Left lung (tissue), 10 donors: ENCODE measurements around the gene PMVK. TPM values are rescaled to one million over a fixed set of nuclear protein-coding genes. Genes with fewer than 3 reads are reported as not detected.

ENCODE experiments used
- ATAC-seq: fragments of 200-7000 bp; cut with Tn5 transposase; one replicate; pipeline ENCODE4 v1.9.1; 2020; ENCODE audit warnings: moderate library complexity
- DNase-seq, 4 donors: peaks; one replicate each; pipeline ENCODE4 v3.0.0-alpha.2; 2013 to 2020
- H3K27ac ChIP-seq, 2 donors: fragments of 200-600 bp; sonication (generic) in 1 of 2; one replicate each; pipeline versions ENCODE4 v1.5.0 to v1.8.0; 2020 to 2021
- H3K27me3 ChIP-seq, 2 donors: fragments of 200-600 bp; sonication (generic) in 1 of 2; one replicate each; pipeline versions ENCODE4 v1.5.0 to v1.8.0; 2020 to 2021
- H3K36me3 ChIP-seq, 2 donors: fragments of 200-600 bp; sonication (generic) in 1 of 2; one replicate each; pipeline versions ENCODE4 v1.5.0 to v1.8.0; 2020 to 2021
- H3K4me1 ChIP-seq, 2 donors: fragments of 200-600 bp; one replicate each; pipeline ENCODE4 v1.8.0; 2021
- H3K4me3 ChIP-seq, 2 donors: fragments of 200-600 bp; sonication (generic) in 1 of 2; one replicate each; pipeline versions ENCODE4 v1.5.0 to v1.8.0; 2020 to 2021; ENCODE audit warnings: mild to moderate bottlenecking in 1 of 2
- H3K9me3 ChIP-seq, 2 donors: fragments of 200-600 bp; sonication (generic) in 1 of 2; one replicate each; pipeline versions ENCODE4 v1.5.0 to v1.8.0; 2020 to 2021
- CTCF ChIP-seq, 2 donors: fragments of 200-600 bp; sonication (generic) in 1 of 2; IDR thresholded peaks; one replicate each; pipeline versions ENCODE4 v1.5.0 to v1.8.0; 2021; ENCODE audit warnings: antibody characterized with exemption in 2 of 2
- intact Hi-C, 2 donors: fragments of 100-400 bp; cut with DNase I; formaldehyde crosslinking; loops; one replicate each; pipeline versions ENCODE4 v1.11.2 to v1.14.2; 2022
- microRNA-seq, 2 donors: library from miRNA; unstranded; fragments of <30 nt; microRNA quantifications; one replicate each; pipeline ENCODE4, GENCODE V29; 2019
- polyA plus RNA-seq, 6 donors: library from polyadenylated mRNA; unstranded; fragments of 120-200 nt; gene quantifications; one replicate each; pipeline ENCODE4 v1.2.1, GENCODE V29; 2013; ENCODE audit not compliant: insufficient read length in 6 of 6
- total RNA-seq, 2 donors: library from RNA; stranded (reverse); fragmentation: NEBNext Ultra II Directional; extraction: Animal tissue kit (Norgen Biotek cat#: 25700); gene quantifications; one replicate each; pipeline ENCODE4 v1.2.1, GENCODE V29; 2021
- donor health status: DM: no; HTN: yes; CAD: no.
- donor health status: DM: no; HTN: no; CAD: no.

Gene PMVK
- total and polyA plus RNA-seq, 8 donors: 31.7 to 44.3 (median 35.8) TPM

GRCh38 chr1:154878371-154879037, 58.0 kb downstream of the PMVK start:
- peak; percentile 80 to 92 for TF ChIP-seq CTCF (IDR thresholded peaks at IDR 0.05)
- intact Hi-C loops: loop anchor here in 1 of 2 donors (2.0 to 10.0 kb wide), 2 partner anchors 210 to 314 kb away; partner anchors contain the start of gene CHRNB2
- H3K9me3 ChIP-seq: no peaks in the 10 kb centered on the region
- H3K27me3 ChIP-seq: no peaks in the 10 kb centered on the region
- peak in 3 of 4 donors; percentile 78 to 92 (median 79) for DNase-seq
- H3K27ac ChIP-seq: no peak overlapping the region
- H3K36me3 ChIP-seq: no peaks in the 10 kb centered on the region
- no peak overlapping the region for H3K4me3 ChIP-seq
- no peaks in the 10 kb centered on the region for H3K4me1 ChIP-seq
- ATAC-seq: peak; percentile 99

GRCh38 chr1:154877370-154877974, 59.0 kb downstream of the PMVK start:
- ATAC-seq: no peak
- intact Hi-C loops: loop anchor here in 1 of 2 donors (10.0 kb wide), 1 partner anchor 313 kb away; the partner anchor contains the start of gene CHRNB2

GRCh38 chr1:154876842-154877369, 59.6 kb downstream of the PMVK start:
- TF ChIP-seq CTCF (IDR thresholded peaks at IDR 0.05): no peak
- H3K4me1 ChIP-seq: no peaks in the 10 kb centered on the region
- DNase-seq (no peak), ATAC-seq (no peak)
- H3K27ac ChIP-seq: no peak overlapping the region
- intact Hi-C loops: loop anchor here in 1 of 2 donors (10.0 kb wide), 1 partner anchor 312 kb away; the partner anchor contains the start of gene CHRNB2
- no peak overlapping the region for H3K4me3 ChIP-seq
- H3K27me3 ChIP-seq: no peaks in the 10 kb centered on the region
- no peaks in the 10 kb centered on the region for H3K9me3 ChIP-seq
- H3K36me3 ChIP-seq: no peaks in the 10 kb centered on the region

More at GRCh38 chr1:154877370-154877974, 59.0 kb downstream of the PMVK start:
- Histone ChIP-seq H3K36me3 (no peaks in the 10 kb centered on the region), H3K9me3 (no peaks in the 10 kb centered on the region), H3K27me3 (no peaks in the 10 kb centered on the region), H3K4me3 (no peak overlapping the region), H3K4me1 (no peaks in the 10 kb centered on the region), H3K27ac (no peak overlapping the region)
- no peak for TF ChIP-seq CTCF (IDR thresholded peaks at IDR 0.05)
- no peak for DNase-seq

Small RNA genes lying within 50 kb of the gene (microRNA-seq; reads per million reads assigned to microRNA genes)
- gene MIR4258: 0.17 to 0.27 reads per million in 2 donors

Other genes starting within 250 kb of the PMVK start
- 1 to 10 TPM; 1.9 to 2.2 TPM for gene KCNN3, start 66.4 kb downstream of the PMVK start, total RNA-seq
- gene KCNN3, start 66.4 kb downstream of the PMVK start, polyA plus RNA-seq: 1 to 10 TPM; 2.0 to 3.1 (median 2.3) TPM
- 10 to 100 TPM; 32.6 to 83.5 TPM for gene PBXIP1, start 19.4 kb upstream of the PMVK start, total RNA-seq
- 10 to 100 TPM; 72.8 to 84.4 (median 79.1) TPM for gene PBXIP1, start 19.4 kb upstream of the PMVK start, polyA plus RNA-seq
- 10 to 100 TPM; 26.6 to 30.9 TPM for gene PYGO2, start 25.1 kb upstream of the PMVK start, total RNA-seq
- gene PYGO2, start 25.1 kb upstream of the PMVK start, polyA plus RNA-seq: 10 to 100 TPM; 35.8 to 42.9 (median 39.5) TPM
- gene SHC1, start 34.0 kb upstream of the PMVK start, total RNA-seq: 100 to 1,000 TPM; 134 to 144 TPM
- 100 to 1,000 TPM; 120 to 148 (median 127) TPM for gene SHC1, start 34.0 kb upstream of the PMVK start, polyA plus RNA-seq
- 10 to 100 TPM; 29.7 to 40.8 TPM for gene CKS1B, start 38.0 kb upstream of the PMVK start, total RNA-seq
- gene CKS1B, start 38.0 kb upstream of the PMVK start, polyA plus RNA-seq: 100 to 1,000 TPM in 3 of 6 donors, 10 to 100 TPM in 3; 86.0 to 141 (median 100) TPM
- gene FLAD1, start 46.6 kb upstream of the PMVK start, total RNA-seq: 10 to 100 TPM; 26.4 to 39.9 TPM
- gene FLAD1, start 46.6 kb upstream of the PMVK start, polyA plus RNA-seq: 10 to 100 TPM; 26.6 to 38.8 (median 30.2) TPM
- under 1 TPM in 1 of 2 donors, not detected in 1; 0.52 TPM for gene LENEP, start 56.9 kb upstream of the PMVK start, total RNA-seq
- 1 to 10 TPM in 3 of 6 donors, under 1 TPM in 3; 0.64 to 1.8 (median 0.92) TPM for gene LENEP, start 56.9 kb upstream of the PMVK start, polyA plus RNA-seq
- 100 to 1,000 TPM in 1 of 2 donors, 10 to 100 TPM in 1; 60.5 to 104 TPM for gene ZBTB7B, start 66.1 kb upstream of the PMVK start, total RNA-seq
- 10 to 100 TPM; 14.4 to 21.7 (median 17.0) TPM for gene ZBTB7B, start 66.1 kb upstream of the PMVK start, polyA plus RNA-seq
- gene DCST2, start 97.1 kb upstream of the PMVK start, total RNA-seq: 1 to 10 TPM in 1 of 2 donors, under 1 TPM in 1; 0.60 to 1.3 TPM
- 1 to 10 TPM; 1.9 to 2.5 (median 2.2) TPM for gene DCST2, start 97.1 kb upstream of the PMVK start, polyA plus RNA-seq
- gene DCST1, start 97.1 kb upstream of the PMVK start, total RNA-seq: not detected
- gene DCST1, start 97.1 kb upstream of the PMVK start, polyA plus RNA-seq: under 1 TPM; 0.57 to 0.87 (median 0.79) TPM
- gene ADAM15, start 114.6 kb upstream of the PMVK start, total RNA-seq: 100 to 1,000 TPM; 116 to 172 TPM
- gene ADAM15, start 114.6 kb upstream of the PMVK start, polyA plus RNA-seq: 100 to 1,000 TPM in 1 of 6 donors, 10 to 100 TPM in 5; 54.4 to 105 (median 74.6) TPM
- gene EFNA4, start 127.0 kb upstream of the PMVK start, total RNA-seq: 10 to 100 TPM in 1 of 2 donors, 1 to 10 TPM in 1; 8.6 to 11.2 TPM
- 10 to 100 TPM; 19.1 to 23.1 (median 22.6) TPM for gene EFNA4, start 127.0 kb upstream of the PMVK start, polyA plus RNA-seq
- 1 to 10 TPM; 1.1 to 2.0 TPM for gene EFNA3, start 142.1 kb upstream of the PMVK start, total RNA-seq
- gene EFNA3, start 142.1 kb upstream of the PMVK start, polyA plus RNA-seq: 1 to 10 TPM; 2.6 to 4.8 (median 3.9) TPM
- gene EFNA1, start 191.2 kb upstream of the PMVK start, total RNA-seq: 100 to 1,000 TPM in 1 of 2 donors, 10 to 100 TPM in 1; 63.7 to 148 TPM
- 100 to 1,000 TPM in 3 of 6 donors, 10 to 100 TPM in 3; 83.5 to 105 (median 98.4) TPM for gene EFNA1, start 191.2 kb upstream of the PMVK start, polyA plus RNA-seq
- gene SLC50A1, start 199.1 kb upstream of the PMVK start, total RNA-seq: 10 to 100 TPM; 46.6 to 64.6 TPM
- gene SLC50A1, start 199.1 kb upstream of the PMVK start, polyA plus RNA-seq: 10 to 100 TPM; 31.9 to 41.6 (median 34.5) TPM
- gene DPM3, start 203.8 kb upstream of the PMVK start, total RNA-seq: 10 to 100 TPM; 63.1 to 91.0 TPM
- 10 to 100 TPM; 19.6 to 30.7 (median 27.3) TPM for gene DPM3, start 203.8 kb upstream of the PMVK start, polyA plus RNA-seq
- 100 to 1,000 TPM; 176 to 184 TPM for gene KRTCAP2, start 236.6 kb upstream of the PMVK start, total RNA-seq
- 100 to 1,000 TPM in 4 of 6 donors, 10 to 100 TPM in 2; 93.9 to 116 (median 110) TPM for gene KRTCAP2, start 236.6 kb upstream of the PMVK start, polyA plus RNA-seq
- under 1 TPM; 0.45 to 0.73 TPM for gene TRIM46, start 237.1 kb upstream of the PMVK start, total RNA-seq
- gene TRIM46, start 237.1 kb upstream of the PMVK start, polyA plus RNA-seq: 1 to 10 TPM; 3.6 to 6.2 (median 4.6) TPM